T47D (cell line): ENCODE measurements around the gene SLC22A25.
A peak's percentile ranks its signal among the peaks of the same experiment; 100 is the strongest.
"Not testable (repeated sequence)": the region's sequence is repeated elsewhere in the genome, so short reads cannot be mapped to it uniquely, and the experiment has no call there.

ENCODE experiments used
- DNase-seq, 2 experiments: peaks; one replicate each; pipeline versions ENCODE4 v3.0.0 to v3.0.0-alpha.2; 2011 to 2012; ENCODE audit warnings: low read depth in 1 of 2, low spot score in 1 of 2
- JUND ChIP-seq: IDR thresholded peaks from 2 replicates; pipeline ENCODE4 v1.6.1; 2012; ENCODE audit warnings: low read depth
- in situ Hi-C: cut with HindIII; loops from 2 replicates; pipeline ENCODE4 v1.10.0; 2016; ENCODE audit warnings: low sequenced_read_pairs, low pct_unique_long_range_greater_than_20kb

Gene SLC22A25

GRCh38 chr11:63246045-63246444 lies 2.6 kb upstream of the SLC22A25 start:
- in situ Hi-C loops: no loop called here
- no peak for TF ChIP-seq JUND
- no peak for DNase-seq

GRCh38 chr11:63244862-63245261 lies 1.5 kb upstream of the SLC22A25 start:
- in situ Hi-C loops: no loop called here
- no peak for TF ChIP-seq JUND
- DNase-seq: no peak

GRCh38 chr11:63242089-63242781 lies 1.2 kb downstream of the SLC22A25 start:
- no peak for DNase-seq
- no peak for TF ChIP-seq JUND
- in situ Hi-C loops: no loop called here

GRCh38 chr11:63240791-63241379 lies 2.5 kb downstream of the SLC22A25 start:
- TF ChIP-seq JUND: no peak
- peak in 1 of 2 experiments; percentile 67 for DNase-seq
- in situ Hi-C loops: no loop called here

GRCh38 chr11:63240098-63240497 lies 3.3 kb downstream of the SLC22A25 start:
- in situ Hi-C loops: no loop called here
- no peak for TF ChIP-seq JUND
- DNase-seq: no peak

- no peak for DNase-seq
- TF ChIP-seq JUND: no peak
- in situ Hi-C loops: no loop called here
These were observed 4.1 kb downstream of the SLC22A25 start for GRCh38 chr11:63239254-63239653.

- no peak for TF ChIP-seq JUND
- in situ Hi-C loops: no loop called here
- DNase-seq: no peak
These were observed 6.0 kb downstream of the SLC22A25 start for GRCh38 chr11:63237413-63237812.

GRCh38 chr11:63235471-63236461 lies 7.6 kb downstream of the SLC22A25 start:
- DNase-seq, in situ Hi-C loops: not testable (repeated sequence)

- no peak for DNase-seq
- TF ChIP-seq JUND: no peak
- in situ Hi-C loops: no loop called here
These were observed 13.6 kb downstream of the SLC22A25 start for GRCh38 chr11:63229815-63230214.

- in situ Hi-C loops: no loop called here
- no peak for TF ChIP-seq JUND
These were observed 15.8 kb downstream of the SLC22A25 start for GRCh38 chr11:63227521-63228107.

GRCh38 chr11:63226488-63227114 lies 16.8 kb downstream of the SLC22A25 start:
- DNase-seq: no peak
- in situ Hi-C loops: no loop called here
- no peak for TF ChIP-seq JUND

More at GRCh38 chr11:63227521-63228107, 15.8 kb downstream of the SLC22A25 start:
- DNase-seq: no peak

- no peak for TF ChIP-seq JUND
- no peak for DNase-seq
- in situ Hi-C loops: no loop called here
These were observed 29.3 kb downstream of the SLC22A25 start for GRCh38 chr11:63214093-63214492.
